ENCODE measurements around the gene DMTF1.

- TF ChIP-seq SPI1 (IDR thresholded peaks at IDR 0.05; ENCODE audit: borderline replicate concordance, insufficient read depth, low read depth, low read length) (no peak), CEBPB (IDR thresholded peaks at IDR 0.05; ENCODE audit: borderline replicate concordance in 1 of 2, low read depth in 2 of 2, low read length in 2 of 2) (no peak), EED (IDR thresholded peaks at IDR 0.05; ENCODE audit: low read depth) (no peak), EP300 (IDR thresholded peaks at IDR 0.05; ENCODE audit: borderline replicate concordance in 1 of 2, control insufficient read depth in 1 of 2, low read depth in 2 of 2, low read length in 2 of 2) (no peak), ZNF687 (IDR thresholded peaks at IDR 0.05) (no peak), ZNF24 (IDR thresholded peaks at IDR 0.05) (no peak), HDAC2 (IDR thresholded peaks at IDR 0.05) (no peak)
Observed at GRCh38 chr7:87173471-87173870, 21.2 kb downstream of the DMTF1 start.

All from GM12878 (cell line).